Esophagus muscularis mucosa (tissue), 3 donors: ENCODE data around the gene GOLGA6B.
"Not testable (repeated sequence)": the region's sequence is repeated elsewhere in the genome, so short reads cannot be mapped to it uniquely, and the experiment has no call there.

Source experiments
- POLR2AphosphoS5 ChIP-seq, 2 donors: sonication (generic); formaldehyde crosslinking; IDR thresholded peaks; one replicate each; pipeline ENCODE4 v1.6.1; 2017; ENCODE audit warnings: antibody characterized with exemption in 2 of 2
- TF ChIP-seq, protein P1 (sequence below), 3 experiments: fragments of 200-600 bp in 2 of 3; fragments of 450-650 bp in 1 of 3; sonication (generic) in 2 of 3; IDR thresholded peaks; one replicate each; pipeline ENCODE4 v1.5.1; 2017 to 2019; ENCODE audit warnings: antibody characterized with exemption in 3 of 3, mild to moderate bottlenecking in 2 of 3, moderate library complexity in 1 of 3

DNA sequence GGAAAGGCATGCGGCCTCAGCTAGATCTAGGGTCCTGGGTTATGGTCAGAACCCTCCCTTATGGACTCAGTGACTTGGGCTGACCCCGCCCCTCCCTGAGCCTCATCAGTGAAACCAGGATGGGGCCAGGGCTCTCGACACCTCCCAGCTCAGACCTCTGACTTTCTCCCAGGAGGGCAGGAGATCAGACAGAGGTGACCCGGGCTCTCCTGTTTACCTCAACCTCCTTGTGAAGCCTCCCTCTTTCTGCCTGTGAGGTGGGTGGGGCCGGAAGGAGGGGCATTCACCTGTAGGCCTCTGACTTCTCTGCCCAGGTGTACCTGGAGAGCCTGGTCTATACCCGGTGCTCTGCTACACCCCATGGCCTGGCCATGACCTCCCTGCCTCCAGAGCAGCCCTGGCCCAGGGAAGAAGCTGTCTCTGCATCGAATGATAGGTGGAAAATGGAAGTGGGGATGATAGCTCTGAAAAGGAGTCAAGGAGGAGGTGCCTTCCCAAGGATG, 25.4 kb upstream of the GOLGA6B start:
- not testable (repeated sequence) for TF ChIP-seq POLR2AphosphoS5 (IDR thresholded peaks at IDR 0.05)
- TF ChIP-seq, protein P1, sequence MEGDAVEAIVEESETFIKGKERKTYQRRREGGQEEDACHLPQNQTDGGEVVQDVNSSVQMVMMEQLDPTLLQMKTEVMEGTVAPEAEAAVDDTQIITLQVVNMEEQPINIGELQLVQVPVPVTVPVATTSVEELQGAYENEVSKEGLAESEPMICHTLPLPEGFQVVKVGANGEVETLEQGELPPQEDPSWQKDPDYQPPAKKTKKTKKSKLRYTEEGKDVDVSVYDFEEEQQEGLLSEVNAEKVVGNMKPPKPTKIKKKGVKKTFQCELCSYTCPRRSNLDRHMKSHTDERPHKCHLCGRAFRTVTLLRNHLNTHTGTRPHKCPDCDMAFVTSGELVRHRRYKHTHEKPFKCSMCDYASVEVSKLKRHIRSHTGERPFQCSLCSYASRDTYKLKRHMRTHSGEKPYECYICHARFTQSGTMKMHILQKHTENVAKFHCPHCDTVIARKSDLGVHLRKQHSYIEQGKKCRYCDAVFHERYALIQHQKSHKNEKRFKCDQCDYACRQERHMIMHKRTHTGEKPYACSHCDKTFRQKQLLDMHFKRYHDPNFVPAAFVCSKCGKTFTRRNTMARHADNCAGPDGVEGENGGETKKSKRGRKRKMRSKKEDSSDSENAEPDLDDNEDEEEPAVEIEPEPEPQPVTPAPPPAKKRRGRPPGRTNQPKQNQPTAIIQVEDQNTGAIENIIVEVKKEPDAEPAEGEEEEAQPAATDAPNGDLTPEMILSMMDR (IDR thresholded peaks at IDR 0.05) = not testable (repeated sequence)
